Activated CD8-positive, alpha-beta memory T cell treated with anti-CD3 and anti-CD28 coated beads for 4 hours (primary cell): ENCODE data around the gene SUSD6.

Source experiments
- DNase-seq, 2 donors: peaks; one replicate each; pipeline ENCODE4 v3.0.0-alpha.2; 2020; ENCODE audit warnings: low read depth in 2 of 2

SUSD6 gene

GRCh38 chr14:69650948-69651369 lies 39.6 kb downstream of the SUSD6 start:
- no peak for DNase-seq

- DNase-seq, result no peak
Observed at GRCh38 chr14:69651664-69652063, 40.3 kb downstream of the SUSD6 start.

DNA sequence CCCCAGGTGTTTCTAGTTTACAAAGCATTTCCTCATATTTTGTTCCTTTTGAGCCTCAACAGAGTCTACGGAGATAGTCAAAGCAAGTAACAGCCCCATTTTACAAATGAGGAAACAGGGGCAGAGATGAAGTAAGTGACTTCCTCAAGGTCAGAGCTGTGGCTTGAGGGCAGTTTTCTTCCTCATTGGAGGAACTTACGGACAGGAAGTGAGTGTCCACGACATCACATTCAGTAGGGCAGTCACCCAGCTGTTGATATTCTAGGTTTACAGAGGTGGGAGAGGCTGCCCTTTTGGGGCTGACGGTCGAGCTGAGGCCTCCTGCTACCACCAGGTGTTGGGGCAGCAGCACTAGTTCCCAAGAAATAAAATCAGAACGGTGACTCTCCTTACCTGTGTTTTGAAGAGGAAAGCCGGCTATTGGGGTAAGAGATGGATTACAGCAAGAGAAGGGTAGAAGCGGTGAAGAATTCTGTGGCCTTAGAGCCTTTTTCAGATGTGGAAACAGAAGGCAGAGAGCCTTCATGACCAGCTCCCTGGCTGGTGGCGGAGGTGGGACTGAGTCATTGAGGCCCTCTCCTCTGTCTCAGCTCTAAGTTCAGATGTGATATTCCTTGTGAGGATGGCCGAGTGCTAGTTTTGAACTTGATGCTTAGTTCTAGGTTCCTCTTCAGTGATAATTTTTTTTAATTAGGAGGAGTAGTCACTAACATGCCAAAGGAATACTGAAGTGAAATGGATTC lies 41.7 kb downstream of the SUSD6 start:
- no peak for DNase-seq

GRCh38 chr14:69654116-69654515 lies 42.7 kb downstream of the SUSD6 start:
- no peak for DNase-seq

- no peak for DNase-seq
Observed at GRCh38 chr14:69657950-69658355, 46.6 kb downstream of the SUSD6 start.

- no peak for DNase-seq
Observed at GRCh38 chr14:69658664-69659261, 47.4 kb downstream of the SUSD6 start.

GRCh38 chr14:69660344-69661193 lies 49.2 kb downstream of the SUSD6 start:
- no peak for DNase-seq

GRCh38 chr14:69661194-69661537 lies 49.8 kb downstream of the SUSD6 start:
- DNase-seq, result no peak

DNA sequence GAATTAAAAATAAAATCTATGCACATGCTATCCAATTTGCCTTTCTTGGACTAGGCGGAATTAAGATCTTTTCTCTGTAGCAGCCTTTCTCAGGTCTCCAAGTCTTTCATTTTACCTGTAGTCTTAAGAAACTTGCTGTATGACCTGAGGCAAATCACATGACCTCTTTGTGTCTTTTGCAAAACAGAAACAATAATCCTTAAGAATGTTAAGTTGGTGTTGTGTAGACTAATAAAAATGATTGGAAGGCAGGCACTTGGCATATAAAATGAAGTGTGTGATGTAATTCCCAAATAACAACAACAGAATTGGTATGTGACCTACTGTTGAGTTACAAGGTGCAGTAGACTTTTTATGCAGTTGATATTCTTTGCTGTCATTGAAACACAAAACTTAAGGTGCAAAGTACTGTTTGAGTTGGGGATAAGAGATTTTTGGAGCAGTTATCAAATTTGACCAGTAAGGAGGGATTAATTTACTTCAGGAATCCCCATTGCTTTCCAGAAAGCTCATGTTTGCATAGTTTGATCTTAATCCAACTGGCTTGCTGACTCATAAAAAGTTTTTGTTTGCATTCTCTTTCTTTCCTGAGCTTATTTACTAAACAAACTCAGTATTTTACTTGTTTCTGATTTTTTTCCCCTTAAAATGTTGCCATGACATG lies 51.4 kb downstream of the SUSD6 start:
- no peak for DNase-seq

DNA sequence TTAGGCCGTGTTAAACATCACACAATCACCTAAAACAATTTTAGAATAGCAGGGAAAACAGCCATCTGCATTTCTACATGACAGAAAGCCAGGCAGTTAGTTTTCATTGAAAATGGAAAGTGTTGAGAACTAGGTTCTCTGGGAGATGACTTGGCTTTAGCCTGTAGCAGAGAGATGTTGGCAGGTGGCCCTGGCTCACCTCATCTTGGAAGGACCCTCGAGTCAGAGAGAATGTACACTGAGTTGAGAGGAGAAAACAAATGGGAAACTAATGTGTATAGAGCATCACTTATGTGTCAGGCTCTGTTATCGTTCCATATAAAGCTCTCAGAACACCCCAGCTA lies 51.9 kb downstream of the SUSD6 start:
- DNase-seq, result no peak

GRCh38 chr14:69664265-69664664 lies 52.9 kb downstream of the SUSD6 start:
- no peak for DNase-seq

- no peak for DNase-seq
Observed at GRCh38 chr14:69664865-69665526, 53.6 kb downstream of the SUSD6 start.

DNA sequence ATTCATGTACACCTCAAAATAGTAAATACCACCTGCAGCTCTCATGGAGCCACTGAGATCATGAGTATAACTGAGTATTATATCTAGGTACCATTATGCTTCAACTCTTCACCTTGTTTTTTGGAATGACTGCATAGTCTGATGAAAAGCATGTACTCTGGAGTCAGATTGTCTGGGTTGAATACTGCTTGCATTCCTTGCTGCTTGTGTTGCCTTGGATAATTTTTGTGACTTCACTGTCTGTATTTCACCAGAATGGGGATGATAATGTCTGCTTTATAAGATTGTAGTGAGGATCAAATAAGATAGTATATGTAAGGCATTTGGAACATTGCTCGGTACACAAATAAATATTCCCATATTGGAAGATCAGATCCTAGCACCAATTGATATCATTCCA lies 54.2 kb downstream of the SUSD6 start:
- no peak for DNase-seq

DNA sequence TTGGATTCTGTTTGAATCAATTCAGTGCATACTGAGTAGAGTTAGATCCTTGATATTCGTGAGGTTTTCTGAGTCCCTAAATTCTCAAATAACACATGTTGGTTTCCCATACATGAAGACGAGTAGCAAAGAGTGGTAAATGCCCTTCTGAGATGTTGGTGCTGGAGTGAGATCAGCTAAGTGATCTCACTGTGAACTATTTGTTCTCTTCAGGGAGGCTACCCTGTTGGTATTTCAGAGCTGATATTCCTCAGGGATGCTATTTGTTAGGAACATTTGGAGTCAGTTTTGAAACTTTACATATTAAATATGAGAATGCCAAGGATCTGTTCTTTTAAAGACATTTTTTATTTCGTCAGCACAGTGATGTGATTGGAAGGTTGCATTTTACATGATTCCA lies 54.7 kb downstream of the SUSD6 start:
- no peak for DNase-seq

GRCh38 chr14:69666690-69667211 lies 55.4 kb downstream of the SUSD6 start:
- DNase-seq, result no peak

- no peak for DNase-seq
Observed at GRCh38 chr14:69667938-69668335, 56.5 kb downstream of the SUSD6 start.

GRCh38 chr14:69669375-69669774 lies 58.0 kb downstream of the SUSD6 start:
- no peak for DNase-seq

GRCh38 chr14:69670093-69670492 lies 58.7 kb downstream of the SUSD6 start:
- DNase-seq, result no peak

DNA sequence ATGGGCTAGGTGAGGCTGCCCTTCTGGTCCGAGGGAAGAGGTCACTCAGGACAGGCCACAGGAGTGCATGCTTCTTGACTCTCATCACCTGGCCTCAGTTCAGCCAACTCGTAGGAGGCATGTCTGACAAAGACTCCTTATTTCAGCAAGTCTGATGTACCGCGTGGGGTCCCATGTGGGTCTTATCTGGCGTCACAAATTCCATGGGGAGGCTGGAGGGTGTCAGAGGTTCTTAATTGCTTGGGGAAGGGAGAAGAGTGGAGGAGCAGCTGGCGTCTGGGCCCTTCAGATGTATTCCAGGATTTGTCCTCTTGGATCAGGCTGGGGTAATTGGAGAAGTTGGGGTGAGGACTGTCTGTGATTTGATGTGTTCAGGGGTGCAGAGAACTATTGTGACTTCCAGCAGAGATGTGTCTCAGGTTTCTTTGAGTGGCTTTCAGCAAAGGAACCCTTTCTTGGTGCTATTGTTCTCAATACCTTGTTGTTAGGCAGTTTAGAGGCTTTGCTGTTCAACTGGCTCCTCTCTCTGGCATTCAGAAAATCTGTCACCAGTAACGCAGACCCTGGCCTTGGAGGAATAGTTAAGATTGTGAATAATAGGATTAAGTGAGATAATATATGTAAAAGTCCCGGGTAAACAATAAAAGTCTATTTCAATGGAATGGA lies 60.1 kb downstream of the SUSD6 start:
- DNase-seq, result no peak

DNA sequence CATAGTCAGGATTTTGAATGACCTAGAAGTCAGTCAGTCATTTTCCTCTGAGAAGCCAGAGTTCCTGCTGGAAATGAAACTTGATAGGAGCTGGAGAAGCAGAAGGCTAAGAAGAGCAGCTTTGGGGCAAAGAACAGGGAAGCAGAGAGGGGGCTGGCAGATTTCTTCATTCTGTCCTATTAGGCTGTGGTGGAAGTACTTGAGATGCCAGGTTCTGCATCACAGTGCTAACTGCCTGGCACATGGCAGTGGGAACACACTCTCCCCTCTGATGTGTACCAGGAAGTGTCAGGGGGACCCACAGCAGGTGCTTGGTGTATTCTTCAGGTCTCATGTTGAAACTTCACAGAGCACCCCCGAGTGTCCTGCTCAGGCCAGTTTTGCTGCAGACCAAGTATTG lies 61.0 kb downstream of the SUSD6 start:
- no peak for DNase-seq

DNA sequence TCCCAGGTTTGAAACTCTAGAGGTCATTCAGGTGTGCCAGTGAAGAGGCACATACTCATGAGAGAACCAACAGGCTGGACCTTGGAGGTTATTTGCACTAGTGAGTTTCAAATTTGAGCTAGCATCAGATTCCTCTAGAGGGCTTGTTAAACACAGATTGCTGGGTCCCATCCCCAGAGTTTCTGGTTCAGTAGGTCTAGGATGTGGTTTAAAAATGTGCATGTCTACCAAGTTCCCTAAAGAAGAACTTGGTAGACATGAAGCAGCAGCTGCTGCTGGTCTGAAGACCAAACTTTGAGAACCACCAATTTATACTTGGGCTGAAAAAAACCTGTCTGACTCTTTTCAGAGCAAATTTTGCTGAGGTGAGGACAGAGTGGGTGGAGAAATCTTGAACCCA lies 61.7 kb downstream of the SUSD6 start:
- DNase-seq, result no peak
